ENCODE measurements around the gene FOXN1. TPM values are rescaled to one million over a fixed set of nuclear protein-coding genes. Genes with fewer than 3 reads are reported as not detected.

FOXN1 gene
- total and polyA plus RNA-seq, 2 of the 13 experiments (the other 11 are each of a cell fraction or from before 2014, with no cell fraction given), result 0.01 TPM; not detected in 1

- Histone ChIP-seq H3K4me3 (replicated peaks in 1 of 3; ENCODE audit: insufficient read depth in 1 of 3, low read depth in 2 of 3, low read length in 3 of 3) (no peak overlapping the region), H2AFZ (ENCODE audit: low read length) (no peak overlapping the region), H3K4me2 (ENCODE audit: low read depth, low read length) (no peak overlapping the region), H3K27me3 (ENCODE audit: control insufficient read depth in 1 of 2, insufficient read depth in 2 of 2, low read length in 2 of 2) (peaks cover 0 to 16% of the 10 kb centered on the region in 2 experiments; a peak in 2 of 5 replicates), H3K27ac (ENCODE audit: extremely low read length, insufficient read depth, low read length) (no peak overlapping the region), H4K20me1 (ENCODE audit: insufficient read depth, low read length) (no peaks in the 10 kb centered on the region), H3K9ac (ENCODE audit: insufficient read depth, low read depth, low read length) (no peak overlapping the region), H3K36me3 (replicated peaks in 1 of 2; ENCODE audit: control insufficient read depth in 1 of 2, insufficient read depth in 2 of 2, low read length in 2 of 2) (no peaks in the 10 kb centered on the region), H3K9me3 (ENCODE audit: low read length) (no peaks in the 10 kb centered on the region), H3K79me2 (ENCODE audit: insufficient read depth, low read length) (no peaks in the 10 kb centered on the region), H3K4me1 (ENCODE audit: insufficient read depth, low read length) (peaks cover 43% of the 10 kb centered on the region)
- no peak for ATAC-seq
- POLR2A ChIA-PET, result interaction anchor here (0.6 kb wide), 1 partner anchor 43 kb away, joined by 3 read pairs; no protein-coding TSS in a partner anchor
- TF ChIP-seq AGO1 (IDR thresholded peaks at IDR 0.05; ENCODE audit: low read depth, low read length, poor library complexity, severe bottlenecking), result no peak
- no peak for TF ChIP-seq KDM1A (CRISPR knock-in tag; IDR thresholded peaks at IDR 0.05)
- TF ChIP-seq, protein P1, sequence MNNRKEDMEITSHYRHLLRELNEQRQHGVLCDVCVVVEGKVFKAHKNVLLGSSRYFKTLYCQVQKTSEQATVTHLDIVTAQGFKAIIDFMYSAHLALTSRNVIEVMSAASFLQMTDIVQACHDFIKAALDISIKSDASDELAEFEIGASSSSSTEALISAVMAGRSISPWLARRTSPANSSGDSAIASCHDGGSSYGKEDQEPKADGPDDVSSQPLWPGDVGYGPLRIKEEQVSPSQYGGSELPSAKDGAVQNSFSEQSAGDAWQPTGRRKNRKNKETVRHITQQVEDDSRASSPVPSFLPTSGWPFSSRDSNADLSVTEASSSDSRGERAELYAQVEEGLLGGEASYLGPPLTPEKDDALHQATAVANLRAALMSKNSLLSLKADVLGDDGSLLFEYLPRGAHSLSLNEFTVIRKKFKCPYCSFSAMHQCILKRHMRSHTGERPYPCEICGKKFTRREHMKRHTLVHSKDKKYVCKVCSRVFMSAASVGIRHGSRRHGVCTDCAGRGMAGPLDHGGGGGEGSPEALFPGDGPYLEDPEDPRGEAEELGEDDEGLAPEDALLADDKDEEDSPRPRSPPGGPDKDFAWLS (CRISPR knock-in tag; IDR thresholded peaks at IDR 0.05; ENCODE audit: borderline replicate concordance), result no peak
- no peak for TF ChIP-seq DNMT1 (CRISPR knock-in tag; IDR thresholded peaks at IDR 0.05)
- no peak for TF ChIP-seq KLF12 (CRISPR knock-in tag; IDR thresholded peaks at IDR 0.05; ENCODE audit: borderline replicate concordance)
- TF ChIP-seq FOSL2 (CRISPR knock-in tag; IDR thresholded peaks at IDR 0.05), result no peak
- TF ChIP-seq ZNF746 (CRISPR knock-in tag; IDR thresholded peaks at IDR 0.05), result no peak
- no peak for TF ChIP-seq ZNF878 (CRISPR knock-in tag; IDR thresholded peaks at IDR 0.05)
- no peak for TF ChIP-seq ZNF574 (CRISPR knock-in tag; IDR thresholded peaks at IDR 0.05)
- CTCF ChIA-PET (ENCODE audit: low intra/inter-chr PET ratio, low total read pairs), result no interaction called here
- no peak for DNase-seq (ENCODE audit: low spot score)
- in situ Hi-C loops (cut with HindIII; ENCODE audit: extremely low pct_ligation_motif_present, low pct_unique_long_range_greater_than_20kb), result no loop called here
- intact Hi-C loops (cut with micrococcal nuclease; ENCODE audit: unreplicated experiment), result no loop called here
- no TSS peak for BruUV-seq (replicated peaks)
- WGBS (ENCODE audit: low lambda C conversion rate), result 55% methylated on average over 6 of the region's 7 CpGs
- no peak for FAIRE-seq
Observed at GRCh38 chr17:28470266-28470913, 35.8 kb upstream of the FOXN1 start.

Data from HepG2 (cell line).